CD14-positive monocyte (primary cell): ENCODE data around the gene MDH1. TPM values are rescaled to one million over a fixed set of nuclear protein-coding genes. Genes with fewer than 3 reads are reported as not detected.

Source experiments
- DNase-seq, 3 donors: peaks; one replicate each; pipeline ENCODE4 v3.0.0-alpha.2; 2011 to 2022
- H2AFZ ChIP-seq: 2 replicates; pipeline ENCODE4 v1.6.0; 2012; ENCODE audit warnings: mild to moderate bottlenecking, low read depth, low read length, inconsistent platforms; ENCODE audit not compliant: insufficient read depth, poor library complexity, severe bottlenecking
- H3K27ac ChIP-seq, 2 donors: 1 replicate in 1 of 2; 2 replicates in 1 of 2; pipeline ENCODE4 v1.5.1; 2012 to 2013; ENCODE audit warnings: low read length in 2 of 2, control low read depth in 1 of 2, inconsistent platforms in 1 of 2, low read depth in 1 of 2, mild to moderate bottlenecking in 1 of 2
- H3K27me3 ChIP-seq, 2 donors: one replicate each; pipeline versions ENCODE4 v1.6.0 to v1.6.1; 2011 to 2013; ENCODE audit warnings: low read length in 2 of 2; ENCODE audit not compliant: control insufficient read depth in 2 of 2, insufficient read depth in 2 of 2
- H3K36me3 ChIP-seq, 2 donors: replicated peaks in 1 of 2; 1 replicate in 1 of 2; 2 replicates in 1 of 2; pipeline versions ENCODE4 v1.5.1 to v1.6.1; 2012 to 2013; ENCODE audit warnings: low read length in 2 of 2, control low read depth in 1 of 2, inconsistent platforms in 1 of 2, mild to moderate bottlenecking in 1 of 2; ENCODE audit not compliant: insufficient read depth in 2 of 2, control insufficient read depth in 1 of 2
- H3K4me1 ChIP-seq, 2 donors: 1 replicate in 1 of 2; 2 replicates in 1 of 2; pipeline versions ENCODE4 v1.5.1 to v1.6.1; 2012 to 2013; ENCODE audit warnings: low read length in 2 of 2, control low read depth in 1 of 2, inconsistent platforms in 1 of 2, mild to moderate bottlenecking in 1 of 2, moderate library complexity in 1 of 2; ENCODE audit not compliant: insufficient read depth in 2 of 2, control insufficient read depth in 1 of 2
- H3K4me2 ChIP-seq: replicated peaks from 2 replicates; pipeline ENCODE3; 2012; ENCODE audit warnings: low read length, moderate library complexity, mild to moderate bottlenecking; ENCODE audit not compliant: poor library complexity, severe bottlenecking; ENCODE audit errors: extremely low read depth
- H3K4me3 ChIP-seq, 3 experiments: fragments of 200-600 bp in 1 of 3; sonication (generic) in 1 of 3; replicated peaks in 1 of 3; 1 replicate in 2 of 3; 2 replicates in 1 of 3; pipeline ENCODE4 v1.5.1; 2011 to 2013; ENCODE audit warnings: low read length in 3 of 3, mild to moderate bottlenecking in 3 of 3, control low read depth in 2 of 3, low read depth in 2 of 3, inconsistent platforms in 1 of 3, moderate library complexity in 1 of 3
- H3K79me2 ChIP-seq: 2 replicates; pipeline ENCODE4 v1.6.0; 2012; ENCODE audit warnings: mild to moderate bottlenecking, control low read depth, inconsistent platforms, low read length, moderate library complexity; ENCODE audit not compliant: insufficient read depth
- H3K9ac ChIP-seq: 2 replicates; pipeline ENCODE4 v1.6.0; 2017; ENCODE audit warnings: low read length, mild to moderate bottlenecking; ENCODE audit not compliant: insufficient read depth, poor library complexity, severe bottlenecking
- H3K9me3 ChIP-seq, 2 donors: replicated peaks in 1 of 2; 1 replicate in 1 of 2; 2 replicates in 1 of 2; pipeline versions ENCODE4 v1.5.1 to v1.6.1; 2012 to 2013; ENCODE audit warnings: low read length in 2 of 2, control low read depth in 1 of 2; ENCODE audit not compliant: control insufficient read depth in 1 of 2, insufficient read depth in 1 of 2
- H4K20me1 ChIP-seq: 2 replicates; pipeline ENCODE4 v1.6.0; 2012; ENCODE audit warnings: mild to moderate bottlenecking, low read length, control low read depth, moderate library complexity; ENCODE audit not compliant: insufficient read depth
- H3K27ac Mint-ChIP-seq, 7 donors: one replicate each; pipeline ENCODE4 v1.8.0; 2020; ENCODE audit warnings: mild to moderate bottlenecking in 7 of 7, mixed read lengths in 7 of 7, moderate library complexity in 6 of 7, inconsistent platforms in 2 of 7
- H3K27me3 Mint-ChIP-seq, 3 donors: one replicate each; pipeline ENCODE4 v1.8.0; 2021 to 2022; ENCODE audit warnings: low read depth in 3 of 3, mild to moderate bottlenecking in 3 of 3, mixed read lengths in 3 of 3, moderate library complexity in 3 of 3, inconsistent platforms in 1 of 3
- H3K36me3 Mint-ChIP-seq, 2 donors: one replicate each; pipeline ENCODE4 v1.8.0; 2020; ENCODE audit warnings: mixed read lengths in 2 of 2, inconsistent platforms in 1 of 2, mild to moderate bottlenecking in 1 of 2
- H3K4me1 Mint-ChIP-seq: one replicate; pipeline ENCODE4 v1.8.0; 2020; ENCODE audit warnings: mild to moderate bottlenecking, mixed read lengths
- H3K4me3 Mint-ChIP-seq, 2 donors: one replicate each; pipeline ENCODE4 v1.8.0; 2020; ENCODE audit warnings: mild to moderate bottlenecking in 2 of 2, mixed read lengths in 2 of 2, moderate library complexity in 1 of 2
- H3K9me3 Mint-ChIP-seq, 7 donors: one replicate each; pipeline ENCODE4 v1.8.0; 2020 to 2022; ENCODE audit warnings: mixed read lengths in 7 of 7, mild to moderate bottlenecking in 6 of 7, moderate library complexity in 6 of 7, inconsistent platforms in 2 of 7
- CTCF ChIP-seq: fragments of 200-600 bp; IDR thresholded peaks from one replicate; pipeline ENCODE4 v1.8.0; 2022; ENCODE audit warnings: antibody characterized with exemption, mild to moderate bottlenecking
- whole genome bisulfite sequencing: methylation state at CpG from one replicate; pipeline ENCODE4 v1.1.5; 2013; ENCODE audit warnings: missing lambda C conversion rate; ENCODE audit not compliant: insufficient coverage; 5-methylcytosine and 5-hydroxymethylcytosine counted together
- intact Hi-C, 2 donors: fragments of 100-400 bp; cut with micrococcal nuclease; formaldehyde crosslinking; loops; one replicate each; pipeline versions ENCODE4 v1.15.0 to v1.15.1; 2023
- polyA minus RNA-seq: library from RNA; depleted of rRNA, polyadenylated mRNA; stranded (reverse); fragments of >200 nt; gene quantifications from 2 replicates; pipeline ENCODE4 v1.2.3, GENCODE V29; 2012
- polyA plus RNA-seq, 3 donors: library from polyadenylated mRNA; depleted of rRNA in 1 of 3; unstranded in 2 of 3; stranded (reverse) in 1 of 3; fragments of 300-500 nt in 2 of 3; fragments of >200 nt in 1 of 3; fragmentation: Illumina TruSeq in 2 of 3; gene quantifications; 1 replicate in 2 of 3; 2 replicates in 1 of 3; pipeline ENCODE4 v1.2.3, GENCODE V29; 2012 to 2021
- total RNA-seq, 12 experiments: library from RNA in 1 of 12; stranded (reverse) in 1 of 12; fragments of 120-200 nt in 1 of 12; gene quantifications; one replicate each; pipeline ENCODE4 v1.2.4 and lab custom pipeline; 2013 to 2026; ENCODE audit warnings: mixed read lengths in 6 of 12, inconsistent platforms in 1 of 12

MDH1 gene
- total RNA-seq (2013), result 110 TPM
- 100 to 1,000 TPM in 2 of 3 donors, 10 to 100 TPM in 1; 63.2 to 218 (median 197) TPM for polyA plus RNA-seq
- 24.4 and 37.1 TPM in 2 replicates for polyA minus RNA-seq
- total RNA-seq (lab: John Stamatoyannopoulos, UW), result 11.1 to 49.0 (median 40.7) reads per million in 11 experiments

- Mint-ChIP-seq H3K4me3 (peak within 1 kb of the TSS; percentile 99), H3K9me3 (no peaks in the 10 kb centered on the region), H3K27me3 (peaks cover 0 to 1% (median 0%) of the 10 kb centered on the region in 3 donors), H3K4me1 (peaks cover 38% of the 10 kb centered on the region), H3K36me3 (peaks cover 3 to 7% of the 10 kb centered on the region in 2 donors), H3K27ac (peak within 1 kb of the TSS; percentile 98 to 100 (median 99))
- H4K20me1 ChIP-seq, result peaks cover 13% of the 10 kb centered on the region
- WGBS, result 0% methylated on average over 28 of the region's 44 CpGs
- peak within 1 kb of the TSS; percentile 98 for H3K4me2 ChIP-seq
- H3K79me2 ChIP-seq, result peaks cover 65% of the 10 kb centered on the region
- TF ChIP-seq CTCF, result no peak
- intact Hi-C loops, result loop anchor here (5.0 to 10.0 kb wide), 3 partner anchors 254 to 884 kb away; partner anchors contain the start of genes UGP2 (in 2 of the 2) and EHBP1 (in 1 of the 2)
- peaks cover 36 to 44% of the 10 kb centered on the region in 2 donors for H3K4me1 ChIP-seq
- no peaks in the 10 kb centered on the region for H3K27me3 ChIP-seq
- H3K27ac ChIP-seq, result peak within 1 kb of the TSS; percentile 94 to 96
- H2AFZ ChIP-seq, result peak within 1 kb of the TSS; percentile 100
- H3K36me3 ChIP-seq, result peaks cover 0 to 6% of the 10 kb centered on the region in 2 donors
- peak; percentile 96 to 98 (median 97) for DNase-seq
- H3K9ac ChIP-seq, result peak within 1 kb of the TSS; percentile 83
- H3K4me3 ChIP-seq, result peak within 1 kb of the TSS; percentile 65 to 90 (median 66)
- H3K9me3 ChIP-seq, result no peaks in the 10 kb centered on the region
Measured at GRCh38 chr2:63588385-63589147, at the start of gene MDH1, which contains the start of gene WDPCP. Gene MDH1, plus strand, starts transcription at chr2:63588963. Its CDS starts 81 bp downstream, at chr2:63589044. Gene WDPCP, minus strand, starts transcription at chr2:63588477. Its CDS starts 206 bp downstream, at chr2:63588271.

- Histone ChIP-seq H3K27ac (no peak overlapping the region), H3K4me2 (no peak overlapping the region), H3K27me3 (no peaks in the 10 kb centered on the region), H3K9ac (no peak overlapping the region), H3K9me3 (peaks cover 0 to 3% of the 10 kb centered on the region in 2 donors), H2AFZ (no peak overlapping the region), H3K79me2 (no peaks in the 10 kb centered on the region), H3K36me3 (no peaks in the 10 kb centered on the region), H3K4me3 (no peak overlapping the region), H3K4me1 (no peaks in the 10 kb centered on the region), H4K20me1 (no peaks in the 10 kb centered on the region)
- Mint-ChIP-seq H3K36me3 (no peaks in the 10 kb centered on the region), H3K4me3 (no peak overlapping the region), H3K27me3 (no peaks in the 10 kb centered on the region), H3K27ac (no peak overlapping the region), H3K9me3 (peaks cover 3 to 9% (median 6%) of the 10 kb centered on the region in 7 donors), H3K4me1 (peaks cover 5% of the 10 kb centered on the region)
- TF ChIP-seq CTCF, result no peak
- 100% methylated on average over 1 of the region's 6 CpGs for WGBS
- DNase-seq, result no peak
- intact Hi-C loops, result no loop called here
Measured at GRCh38 chr2:63539416-63540162, 49.2 kb upstream of the MDH1 start.
